Calu3 (cell line): ENCODE results near the gene EPO. TPM values are rescaled to one million over a fixed set of nuclear protein-coding genes. Genes with fewer than 3 reads are reported as not detected.

Experiments
- BruUV-seq: library from RNA; stranded (reverse); fragments of 400-500 nt; replicated peaks from 2 replicates; lab custom pipeline; 2021; lab: Mats Ljungman, UMichigan
- CTCF ChIA-PET: fragments of 300-600 bp; sonication (Branson Sonifier 250); formaldehyde crosslinking; loops from one replicate; lab custom pipeline; 2022; ENCODE audit warnings: antibody characterized with exemption; lab: Charles Lee
- DNase-seq: peaks from one replicate; pipeline ENCODE4 v3.0.0; 2022
- H3K27ac Mint-ChIP-seq: one replicate; pipeline ENCODE4 v1.8.0; 2022; ENCODE audit warnings: mixed read lengths; ENCODE audit not compliant: unreplicated experiment
- H3K27me3 Mint-ChIP-seq: one replicate; pipeline ENCODE4 v1.8.0; 2022; ENCODE audit warnings: mixed read lengths; ENCODE audit not compliant: unreplicated experiment
- H3K36me3 Mint-ChIP-seq: one replicate; pipeline ENCODE4 v1.8.0; 2022; ENCODE audit warnings: mild to moderate bottlenecking, moderate library complexity, mixed read lengths; ENCODE audit not compliant: insufficient read depth, unreplicated experiment
- H3K4me1 Mint-ChIP-seq: one replicate; pipeline ENCODE4 v1.8.0; 2022; ENCODE audit warnings: mild to moderate bottlenecking, low read depth, mixed read lengths; ENCODE audit not compliant: unreplicated experiment
- H3K4me3 Mint-ChIP-seq: one replicate; pipeline ENCODE4 v1.8.0; 2022; ENCODE audit warnings: mild to moderate bottlenecking, low read depth, moderate library complexity, mixed read lengths; ENCODE audit not compliant: unreplicated experiment
- H3K9me3 Mint-ChIP-seq: one replicate; pipeline ENCODE4 v1.8.0; 2022; ENCODE audit warnings: low read depth, mixed read lengths; ENCODE audit not compliant: unreplicated experiment
- CTCF ChIP-seq: fragments of 200-600 bp; IDR thresholded peaks from one replicate; pipeline ENCODE4 v1.8.0; 2022; ENCODE audit warnings: antibody characterized with exemption; ENCODE audit not compliant: unreplicated experiment
- intact Hi-C: fragments of 100-400 bp; cut with micrococcal nuclease; formaldehyde crosslinking; loops from one replicate; pipeline ENCODE4 v1.10.0; 2022; ENCODE audit not compliant: unreplicated experiment
- total RNA-seq: library from RNA; stranded (reverse); gene quantifications from 2 replicates; pipeline ENCODE4 v1.2.3, GENCODE V29; 2022

EPO gene
- total RNA-seq, 1 experiment from 2014 or later: not detected

- intact Hi-C loops: no loop called here
- DNase-seq: no peak
- no peak overlapping the region for H3K4me3 Mint-ChIP-seq
- H3K36me3 Mint-ChIP-seq: no peaks in the 10 kb centered on the region
- CTCF ChIA-PET: interaction anchor here (0.6 kb wide), 1 partner anchor 148 kb away, joined by 3 read pairs; no protein-coding TSS in a partner anchor
- TF ChIP-seq CTCF: no peak
- no peak overlapping the region for H3K27ac Mint-ChIP-seq
- BruUV-seq: no TSS peak
- H3K27me3 Mint-ChIP-seq: peaks cover 31% of the 10 kb centered on the region
- no peaks in the 10 kb centered on the region for H3K9me3 Mint-ChIP-seq
- H3K4me1 Mint-ChIP-seq: no peaks in the 10 kb centered on the region
Observed at GRCh38 chr7:100726996-100727761, 6.9 kb downstream of the EPO start.

GRCh38 chr7:100728196-100728595, 7.9 kb downstream of the EPO start:
- intact Hi-C loops: no loop called here
- CTCF ChIA-PET: no interaction called here
- no peak for TF ChIP-seq CTCF
- Mint-ChIP-seq H3K4me1 (no peaks in the 10 kb centered on the region), H3K27ac (no peak overlapping the region), H3K9me3 (no peaks in the 10 kb centered on the region), H3K4me3 (no peak overlapping the region), H3K27me3 (peaks cover 22% of the 10 kb centered on the region), H3K36me3 (no peaks in the 10 kb centered on the region)
- no peak for DNase-seq
- BruUV-seq: no TSS peak

GRCh38 chr7:100730136-100730800, 10.0 kb downstream of the EPO start:
- H3K27ac Mint-ChIP-seq: no peak overlapping the region
- H3K4me3 Mint-ChIP-seq: no peak overlapping the region
- CTCF ChIA-PET: no interaction called here
- H3K27me3 Mint-ChIP-seq: peaks cover 28% of the 10 kb centered on the region
- H3K9me3 Mint-ChIP-seq: no peaks in the 10 kb centered on the region
- intact Hi-C loops: no loop called here
- H3K4me1 Mint-ChIP-seq: no peaks in the 10 kb centered on the region
- no peak for DNase-seq
- TF ChIP-seq CTCF: no peak
- no TSS peak for BruUV-seq
- no peaks in the 10 kb centered on the region for H3K36me3 Mint-ChIP-seq

- Mint-ChIP-seq H3K4me1 (no peaks in the 10 kb centered on the region), H3K36me3 (no peaks in the 10 kb centered on the region), H3K27ac (no peak overlapping the region), H3K27me3 (peaks cover 28% of the 10 kb centered on the region), H3K9me3 (no peaks in the 10 kb centered on the region), H3K4me3 (no peak overlapping the region)
- DNase-seq: no peak
- intact Hi-C loops: no loop called here
- BruUV-seq: no TSS peak
- CTCF ChIA-PET: interaction anchor here (0.6 kb wide), 1 partner anchor 105 kb away, joined by 5 read pairs; no protein-coding TSS in a partner anchor
- TF ChIP-seq CTCF: no peak
Observed at GRCh38 chr7:100731937-100732636, 11.8 kb downstream of the EPO start.
